ENCODE results near the gene WDCP. TPM values are rescaled to one million over a fixed set of nuclear protein-coding genes. Genes with fewer than 3 reads are reported as not detected.
A peak's percentile ranks its signal among the peaks of the same experiment; 100 is the strongest.

The WDCP gene
- total RNA-seq, 6 donors from 2014 or later, result 1.0 to 10.6 (median 4.6) TPM

- Histone ChIP-seq H3K27ac (no peak overlapping the region), H3K36me3 (peaks cover 0 to 34% (median 12%) of the 10 kb centered on the region in 4 donors), H3K4me1 (no peaks in the 10 kb centered on the region), H3K9me3 (no peaks in the 10 kb centered on the region), H3K4me3 (no peak overlapping the region), H3K27me3 (no peaks in the 10 kb centered on the region)
- TF ChIP-seq CTCF (IDR thresholded peaks at IDR 0.05) (no peak), POLR2AphosphoS5 (IDR thresholded peaks at IDR 0.05) (no peak), POLR2A (IDR thresholded peaks at IDR 0.05) (no peak), EP300 (IDR thresholded peaks at IDR 0.05) (no peak)
- 76 to 78% methylated on average over 10 to 12 of the region's 12 CpGs for WGBS, 2 donors
- ATAC-seq (ENCODE audit: low FRiP score in 2 of 2) (no peak), DNase-seq (peak in 1 of 2 donors; percentile 61)
Measured at GRCh38 chr2:24024018-24024417, 23.2 kb downstream of the WDCP start.

GRCh38 chr2:24022975-24023575 is 24.1 kb downstream of the WDCP start:
- H3K27me3 ChIP-seq, result no peaks in the 10 kb centered on the region
- H3K4me3 ChIP-seq, result no peak overlapping the region
- no peaks in the 10 kb centered on the region for H3K9me3 ChIP-seq
- WGBS, 2 donors, result 83 to 90% methylated on average over 8 to 16 of the region's 16 CpGs
- peaks cover 0 to 32% (median 12%) of the 10 kb centered on the region in 4 donors for H3K36me3 ChIP-seq
- TF ChIP-seq CTCF (IDR thresholded peaks at IDR 0.05) (no peak), EP300 (IDR thresholded peaks at IDR 0.05) (no peak), POLR2A (IDR thresholded peaks at IDR 0.05) (no peak)
- H3K27ac ChIP-seq, result no peak overlapping the region
- H3K4me1 ChIP-seq, result no peaks in the 10 kb centered on the region
- DNase-seq (peak in 1 of 2 donors; percentile 60), ATAC-seq (ENCODE audit: low FRiP score in 2 of 2) (no peak)

GRCh38 chr2:24022324-24022974 is 24.7 kb downstream of the WDCP start:
- DNase-seq, result peak in 1 of 2 donors; percentile 53
- no peak for ATAC-seq (ENCODE audit: low FRiP score in 2 of 2)
- Histone ChIP-seq H3K36me3 (peaks cover 0 to 28% (median 12%) of the 10 kb centered on the region in 4 donors), H3K27me3 (no peaks in the 10 kb centered on the region), H3K4me1 (no peaks in the 10 kb centered on the region), H3K27ac (no peak overlapping the region), H3K4me3 (no peak overlapping the region), H3K9me3 (no peaks in the 10 kb centered on the region)
- TF ChIP-seq CTCF (IDR thresholded peaks at IDR 0.05) (no peak), POLR2AphosphoS5 (IDR thresholded peaks at IDR 0.05) (no peak), POLR2A (IDR thresholded peaks at IDR 0.05) (no peak), EP300 (IDR thresholded peaks at IDR 0.05) (no peak)
- 96 to 97% methylated on average over 5 to 14 of the region's 14 CpGs for WGBS, 2 donors

- 82 to 91% methylated on average over 16 to 18 of the region's 19 CpGs for whole genome bisulfite sequencing, 2 donors
- TF ChIP-seq POLR2A (IDR thresholded peaks at IDR 0.05) (no peak), CTCF (IDR thresholded peaks at IDR 0.05) (peak in 3 of 6 experiments; percentile 7 to 46 (median 46))
- DNase-seq, result no peak
- Histone ChIP-seq H3K4me3 (no peak overlapping the region), H3K27me3 (no peaks in the 10 kb centered on the region), H3K36me3 (peaks cover 0 to 26% (median 12%) of the 10 kb centered on the region in 4 donors), H3K9me3 (no peaks in the 10 kb centered on the region), H3K4me1 (no peaks in the 10 kb centered on the region), H3K27ac (no peak overlapping the region)
- no peak for ATAC-seq (ENCODE audit: low FRiP score in 2 of 2)
Measured at GRCh38 chr2:24021122-24021998, 25.8 kb downstream of the WDCP start.

Measured in upper lobe of left lung (tissue), 6 donors.